DMS53 (cell line): ENCODE data around the gene RNF224.
A peak's percentile ranks its signal among the peaks of the same experiment; 100 is the strongest.
"Not testable (repeated sequence)": the region's sequence is repeated elsewhere in the genome, so short reads cannot be mapped to it uniquely, and the experiment has no call there.

ENCODE experiments used
- DNase-seq: peaks from one replicate; lab custom pipeline; 2025; lab: John Stamatoyannopoulos, UW

The RNF224 gene

DNA sequence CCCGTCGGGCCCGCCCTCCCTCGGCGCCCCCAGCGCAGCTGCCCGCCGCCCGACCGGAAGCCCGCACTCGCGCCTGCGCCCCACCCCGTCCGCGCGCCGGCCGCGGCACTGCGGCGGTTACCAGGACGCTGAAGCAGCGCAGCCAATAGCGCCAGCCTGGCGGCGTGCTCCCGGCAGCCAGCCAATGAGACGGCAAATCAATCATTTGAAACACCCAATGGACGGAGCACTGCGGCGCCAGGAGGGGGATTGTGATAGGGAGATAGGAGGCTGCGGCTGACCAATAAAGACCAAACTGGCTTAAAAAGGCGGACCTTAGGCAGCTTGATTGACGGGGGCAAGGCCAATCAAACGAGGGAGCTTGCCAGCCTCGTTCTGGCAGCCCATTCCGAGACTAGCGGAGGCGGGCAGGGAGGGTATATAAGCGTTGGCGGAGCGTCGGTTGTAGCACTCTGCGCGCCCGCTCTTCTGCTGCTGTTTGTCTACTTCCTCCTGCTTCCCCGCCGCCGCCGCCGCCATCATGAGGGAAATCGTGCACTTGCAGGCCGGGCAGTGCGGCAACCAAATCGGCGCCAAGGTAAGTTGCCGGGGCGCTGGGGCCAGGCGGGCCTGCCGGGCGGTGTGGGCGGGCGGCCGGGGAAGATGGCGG is 13.7 kb downstream of the RNF224 start, which contains the start of gene TUBB4B:
Gene TUBB4B (plus strand): TSS at position 447 of the 649 bp plus-strand sequence. CDS start 74 bp downstream, at position 521.
- peak; percentile 100 for DNase-seq

- DNase-seq = peak; percentile 71
Observed at GRCh38 chr9:137241490-137242268, 14.4 kb downstream of the RNF224 start.

- no peak for DNase-seq
Observed at GRCh38 chr9:137242269-137243203, 15.2 kb downstream of the RNF224 start.

- DNase-seq = not testable (repeated sequence)
Observed at GRCh38 chr9:137243266-137243625, 15.9 kb downstream of the RNF224 start.

GRCh38 chr9:137243626-137244485 is 16.6 kb downstream of the RNF224 start:
- peak; percentile 65 for DNase-seq

GRCh38 chr9:137244486-137245449 is 17.5 kb downstream of the RNF224 start:
- peak; percentile 65 for DNase-seq

- peak; percentile 46 for DNase-seq
Observed at GRCh38 chr9:137245450-137246421, 18.4 kb downstream of the RNF224 start.

DNA sequence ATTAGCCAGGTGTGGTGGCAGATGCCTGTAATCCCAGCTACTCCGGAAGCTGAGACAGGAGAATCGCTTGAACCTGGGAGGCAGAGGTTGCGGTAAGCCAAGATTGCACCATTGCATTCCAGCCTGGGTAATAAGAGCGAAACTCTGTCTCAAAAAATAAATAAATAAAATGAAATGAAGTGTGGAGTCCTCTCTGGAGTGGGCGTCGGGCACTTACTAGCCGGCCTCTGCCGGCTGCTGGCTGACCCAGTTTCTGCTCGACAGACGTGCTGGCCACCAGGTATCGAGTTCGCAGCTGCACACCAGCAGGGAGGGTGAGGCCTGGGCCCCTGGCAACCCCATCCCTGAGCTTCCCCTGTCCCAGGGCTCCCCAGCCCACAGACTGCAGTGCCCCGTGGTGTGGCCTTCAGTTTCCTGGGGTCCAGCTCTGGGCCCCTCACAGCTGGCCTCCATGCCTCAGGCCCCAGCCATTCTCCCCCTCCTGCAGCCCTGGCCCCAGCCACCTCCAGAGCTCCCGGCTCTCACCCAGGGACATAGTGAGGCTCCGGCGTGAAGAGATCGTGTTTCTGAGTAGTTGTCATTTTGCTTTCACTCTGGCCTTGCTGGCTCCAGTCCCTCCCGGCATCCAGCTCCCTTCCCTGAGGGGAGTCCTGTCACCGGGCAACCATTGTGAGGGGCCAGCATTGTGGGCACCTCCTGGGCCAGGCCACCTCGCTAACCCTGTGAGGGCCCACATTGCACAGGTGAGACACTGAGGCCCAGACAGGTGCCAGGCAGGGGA is 20.0 kb downstream of the RNF224 start:
- no peak for DNase-seq

DNA sequence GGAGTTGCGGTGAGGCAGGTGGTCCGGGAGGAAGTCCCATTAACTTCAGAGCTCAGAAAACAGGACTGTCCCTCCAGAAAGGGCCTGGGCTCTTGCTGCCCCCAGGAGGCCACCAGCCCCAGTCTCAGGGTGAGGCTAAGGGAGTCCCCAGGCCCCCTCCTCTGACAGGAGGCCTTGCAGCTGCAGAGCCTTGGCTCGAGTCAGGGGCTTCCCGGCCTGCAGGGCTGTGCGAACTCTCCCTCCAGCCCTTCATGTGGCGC is 20.5 kb downstream of the RNF224 start:
- DNase-seq = no peak

DNA sequence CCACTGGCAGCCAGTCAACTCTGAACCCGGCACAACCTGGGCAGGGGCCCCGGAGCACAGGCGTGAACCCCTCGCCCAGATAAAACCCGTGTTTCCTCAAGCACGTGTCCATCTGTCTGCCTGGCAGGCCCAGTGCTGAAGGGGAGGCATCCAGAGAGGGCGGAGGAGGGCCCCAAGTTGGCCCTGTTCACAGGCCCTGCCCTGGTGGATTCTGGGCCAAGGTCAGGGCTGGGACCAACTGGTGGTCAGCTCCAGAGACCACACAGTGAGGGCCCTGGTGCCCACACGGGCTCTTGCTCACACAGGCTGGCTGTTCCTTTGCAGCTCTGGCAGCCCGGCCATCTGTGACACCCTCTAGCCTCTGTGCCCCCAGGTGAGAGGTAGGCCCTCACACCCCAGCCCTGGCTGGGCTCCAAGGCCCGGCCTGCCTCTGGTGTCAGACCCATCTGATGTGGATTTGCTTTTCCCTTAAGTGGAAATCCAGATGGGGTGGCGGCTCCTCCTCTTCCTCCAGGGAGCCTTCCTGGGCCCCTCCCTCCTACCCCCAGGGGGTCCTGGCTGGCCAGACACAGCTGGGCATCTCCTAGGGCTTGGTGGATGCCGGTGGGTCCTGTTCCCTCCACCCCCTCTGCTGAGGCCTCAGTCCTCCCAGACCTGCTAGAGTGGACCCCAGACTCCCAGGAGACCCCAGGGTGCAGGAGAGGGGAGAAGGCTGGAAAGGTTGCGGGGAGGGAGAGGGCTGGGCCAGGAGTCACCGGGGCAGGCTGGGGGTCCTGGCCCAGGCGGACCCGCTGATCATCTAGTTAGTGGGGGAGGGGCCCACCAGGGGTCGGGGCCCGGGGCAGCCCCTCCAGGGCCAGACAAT is 23.3 kb downstream of the RNF224 start:
- DNase-seq = no peak

DNA sequence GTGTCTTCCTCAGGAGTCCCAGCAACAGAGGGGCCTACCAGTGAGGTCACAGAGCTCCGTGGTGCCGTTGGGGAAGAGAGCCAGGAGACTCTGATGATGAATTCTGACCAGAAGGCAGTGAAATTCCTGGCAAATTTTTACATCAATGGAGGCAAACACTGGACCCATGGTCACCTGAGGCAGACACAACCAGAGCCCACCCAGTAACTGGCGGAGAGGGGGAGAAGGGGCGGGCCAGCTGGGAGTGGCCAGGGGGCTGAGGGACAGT is 23.8 kb downstream of the RNF224 start, which contains the start of gene STPG3:
Gene STPG3 (plus strand): TSS at position 93 of the 268 bp plus-strand sequence. CDS start 1 bp downstream, at position 94.
- DNase-seq = no peak

- no peak for DNase-seq
Observed at GRCh38 chr9:137251490-137252268, 24.4 kb downstream of the RNF224 start.

DNA sequence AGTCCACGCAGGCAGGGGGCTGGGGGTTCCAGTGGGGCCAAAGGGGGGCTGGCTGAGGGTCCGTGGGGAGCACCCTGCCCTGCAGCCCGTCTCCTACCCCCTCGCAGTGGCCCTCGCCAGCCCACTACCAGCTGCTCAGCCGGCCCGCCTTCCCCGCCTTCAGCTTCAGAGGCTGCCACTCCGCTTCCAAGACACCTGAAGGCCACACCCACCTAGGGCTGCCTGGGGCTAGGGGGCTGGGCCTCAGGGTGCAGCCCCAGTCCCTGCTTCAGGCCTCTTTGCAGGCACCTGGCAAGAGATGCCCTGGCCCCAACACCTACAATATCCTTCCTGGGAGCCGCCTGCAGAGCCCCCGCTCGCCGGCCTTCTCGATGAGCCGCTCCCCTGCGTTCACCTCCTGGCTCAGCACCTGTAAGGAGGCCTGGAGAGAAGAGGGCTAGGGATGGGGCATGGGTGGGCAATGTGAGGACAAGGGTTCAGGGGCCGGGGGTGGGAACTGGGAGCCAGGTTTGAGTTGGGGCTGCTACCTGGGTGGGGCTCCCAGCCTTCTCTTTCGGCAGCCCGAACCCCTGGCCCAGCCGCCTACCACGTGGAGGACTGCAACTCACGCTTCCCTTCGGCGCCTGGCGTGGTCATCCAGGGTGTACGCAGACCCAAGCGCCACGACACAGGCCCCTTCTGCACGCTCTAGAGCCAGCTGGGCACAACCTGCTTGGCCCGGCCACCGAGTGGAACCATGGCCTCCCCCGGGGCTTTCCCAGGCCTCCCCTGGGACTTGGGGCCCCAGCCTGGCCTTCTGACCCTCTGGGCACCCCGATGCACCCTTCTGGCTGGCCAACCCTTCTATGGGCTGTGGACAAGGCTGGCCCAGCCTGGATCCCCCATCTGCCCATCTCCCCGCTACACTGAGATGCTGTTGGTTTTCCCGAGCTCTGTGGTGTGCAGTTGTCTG is 25.5 kb downstream of the RNF224 start:
- peak; percentile 69 for DNase-seq

GRCh38 chr9:137253717-137254623 is 26.7 kb downstream of the RNF224 start:
- no peak for DNase-seq
